HCT116 (cell line): Measurements from ENCODE around the gene NRBP1. TPM values are rescaled to one million over a fixed set of nuclear protein-coding genes. Genes with fewer than 3 reads are reported as not detected.

ENCODE experiments used
- ATAC-seq: fragments of 200-7000 bp; cut with Tn5 transposase; 2 replicates; pipeline ENCODE4 v1.9.1; 2020; ENCODE audit warnings: mild to moderate bottlenecking, moderate library complexity
- BruUV-seq: library from RNA; stranded (reverse); fragments of 400-500 nt; replicated peaks from 2 replicates; lab custom pipeline; 2021; lab: Mats Ljungman, UMichigan
- CTCF ChIA-PET: fragments of 300-600 bp; sonication (Branson Sonifier 250); formaldehyde crosslinking; loops from one replicate; lab custom pipeline; 2021; ENCODE audit warnings: antibody characterized with exemption; lab: Charles Lee
- POLR2A ChIA-PET: fragments of 300-600, 350-600 bp; sonication (Branson Sonifier 250); formaldehyde crosslinking; loops from one replicate; lab custom pipeline; 2021; ENCODE audit warnings: antibody characterized with exemption; lab: Charles Lee
- RAD21 ChIA-PET, 2 experiments: fragments of 300-600 bp; sonication (Branson Sonifier 250); formaldehyde crosslinking; loops; one replicate each; lab custom pipeline; 2023; ENCODE audit warnings: low total read pairs in 2 of 2; ENCODE audit not compliant: uncharacterized antibody in 2 of 2, unreplicated experiment in 2 of 2, low non-redundant PET in 1 of 2; lab: Charles Lee
- DNase-seq: peaks from one replicate; pipeline ENCODE4 v3.0.0-alpha.2; 2010; ENCODE audit warnings: low read depth, low spot score
- H2AFZ ChIP-seq: fragments of 200-600 bp; shearing (Covaris generic), sonication (generic); 2 replicates; pipeline ENCODE4 v1.6.1; 2017; ENCODE audit warnings: low read depth, mixed run types, mixed read lengths, antibody characterized with exemption, low read length; ENCODE audit not compliant: poor library complexity, severe bottlenecking
- H3K27ac ChIP-seq: 2 replicates; pipeline ENCODE4 v1.5.1; 2012; ENCODE audit warnings: low read depth, low read length
- H3K27me3 ChIP-seq: fragments of 200-600 bp; sonication (generic); 2 replicates; pipeline ENCODE4 v1.6.1; 2016; ENCODE audit warnings: mixed run types, low read length, mixed read lengths; ENCODE audit not compliant: insufficient read depth
- H3K36me3 ChIP-seq, 2 experiments: fragments of 200-500 bp in 1 of 2; fragments of 200-600 bp in 1 of 2; sonication (Bioruptor generic) in 1 of 2; sonication (generic) in 1 of 2; 2 replicates each; pipeline versions ENCODE4 v1.5.1 to v1.6.1; 2014 to 2016; ENCODE audit warnings: low read length in 2 of 2, inconsistent platforms in 1 of 2, mixed read lengths in 1 of 2, mixed run types in 1 of 2; ENCODE audit not compliant: insufficient read depth in 2 of 2, control insufficient read depth in 1 of 2
- H3K4me1 ChIP-seq, 2 experiments: fragments of 200-600 bp in 1 of 2; sonication (generic) in 1 of 2; 2 replicates each; pipeline versions ENCODE4 v1.5.1 to v1.6.1; 2012 to 2017; ENCODE audit warnings: low read length in 2 of 2, inconsistent platforms in 1 of 2, mild to moderate bottlenecking in 1 of 2, mixed read lengths in 1 of 2, mixed run types in 1 of 2, moderate library complexity in 1 of 2; ENCODE audit not compliant: insufficient read depth in 2 of 2, control insufficient read depth in 1 of 2
- H3K4me2 ChIP-seq: fragments of 200-600 bp; sonication (generic); 2 replicates; pipeline ENCODE4 v1.6.1; 2017; ENCODE audit warnings: mixed run types, low read length, mixed read lengths
- H3K4me3 ChIP-seq, 2 experiments: fragments of 200-600 bp in 1 of 2; sonication (generic) in 1 of 2; replicated peaks in 1 of 2; 2 replicates each; pipeline ENCODE4 v1.5.1; 2011 to 2016; ENCODE audit warnings: low read length in 2 of 2, control low read depth in 1 of 2, low read depth in 1 of 2, mild to moderate bottlenecking in 1 of 2, mixed read lengths in 1 of 2, mixed run types in 1 of 2
- H3K79me2 ChIP-seq: fragments of 200-600 bp; sonication (generic); 2 replicates; pipeline ENCODE4 v1.6.1; 2017; ENCODE audit warnings: mild to moderate bottlenecking, mixed run types, low read length, moderate library complexity, mixed read lengths; ENCODE audit not compliant: insufficient read depth
- H3K9ac ChIP-seq: fragments of 200-600 bp; sonication (generic); 2 replicates; pipeline ENCODE4 v1.6.1; 2016; ENCODE audit warnings: low read length, mixed read lengths
- H3K9me2 ChIP-seq: fragments of 200-600 bp; sonication (generic), shearing (Covaris generic); 2 replicates; pipeline ENCODE4 v1.6.1; 2017; ENCODE audit warnings: mixed run types, mild to moderate bottlenecking, moderate library complexity; ENCODE audit not compliant: insufficient read depth
- H3K9me3 ChIP-seq, 2 experiments: fragments of 200-500 bp in 1 of 2; fragments of 200-600 bp in 1 of 2; sonication (Bioruptor generic) in 1 of 2; sonication (generic) in 1 of 2; 2 replicates each; pipeline ENCODE4 v1.6.1; 2014 to 2017; ENCODE audit warnings: low read length in 2 of 2, mixed read lengths in 2 of 2, inconsistent platforms in 1 of 2, low read depth in 1 of 2, mild to moderate bottlenecking in 1 of 2, mixed run types in 1 of 2, moderate library complexity in 1 of 2; ENCODE audit not compliant: control insufficient read depth in 1 of 2, insufficient read depth in 1 of 2
- H4K20me1 ChIP-seq: fragments of 200-600 bp; sonication (generic), shearing (Covaris generic); 2 replicates; pipeline ENCODE4 v1.6.1; 2017; ENCODE audit warnings: mixed run types, mild to moderate bottlenecking, moderate library complexity; ENCODE audit not compliant: insufficient read depth
- CEBPB ChIP-seq: IDR thresholded peaks from 2 replicates; pipeline ENCODE4 v1.6.1; 2012; ENCODE audit warnings: low read depth
- EGR1 ChIP-seq: IDR thresholded peaks from 2 replicates; pipeline ENCODE4 v1.6.1; 2012; ENCODE audit warnings: low read depth
- POLR2AphosphoS5 ChIP-seq: IDR thresholded peaks from 2 replicates; pipeline ENCODE4 v1.6.1; 2011; ENCODE audit warnings: mild to moderate bottlenecking, low read depth, low read length, moderate library complexity
- SP1 ChIP-seq: IDR thresholded peaks from 2 replicates; pipeline ENCODE4 v1.6.1; 2012; ENCODE audit warnings: low read depth
- YY1 ChIP-seq: IDR thresholded peaks from 2 replicates; pipeline ENCODE4 v1.6.1; 2011; ENCODE audit warnings: low read length, low read depth, moderate library complexity, mild to moderate bottlenecking; ENCODE audit not compliant: insufficient replicate concordance; ENCODE audit errors: extremely low read depth
- ZBTB33 ChIP-seq: IDR thresholded peaks from 2 replicates; pipeline ENCODE4 v1.6.1; 2011; ENCODE audit warnings: mild to moderate bottlenecking, low read length, moderate library complexity; ENCODE audit not compliant: insufficient replicate concordance; ENCODE audit errors: extremely low read depth
- ZFX ChIP-seq: fragments of 450-650 bp; IDR thresholded peaks from 2 replicates; pipeline ENCODE4 v1.6.1; 2017
- intact Hi-C: fragments of 100-400 bp; cut with micrococcal nuclease; formaldehyde crosslinking; loops from 2 replicates; pipeline ENCODE4 v1.10.0; 2022
- total RNA-seq: library from RNA; stranded (reverse); gene quantifications from one replicate; pipeline ENCODE4 v1.2.1, GENCODE V29; 2021; ENCODE audit not compliant: unreplicated experiment

Gene NRBP1
- total RNA-seq, 1 experiment from 2014 or later = 79.1 TPM

GRCh38 chr2:27446057-27446456 lies 17.6 kb downstream of the NRBP1 start:
- POLR2A ChIA-PET = interaction anchor here (0.9 kb wide), 1 partner anchor 16 kb away, joined by 3 read pairs; no protein-coding TSS in a partner anchor
- no peaks in the 10 kb centered on the region for H3K9me2 ChIP-seq

More at GRCh38 chr2:27446057-27446456, 17.6 kb downstream of the NRBP1 start:
- no peak for DNase-seq
- intact Hi-C loops = loop anchor here (10.0 kb wide), 1 partner anchor 179 kb away; the partner anchor contains the start of genes CCDC121 and GPN1
- CTCF ChIA-PET = interaction anchor here (0.6 to 0.8 kb wide), 2 partner anchors 15 to 238 kb away, joined by 3 read pairs; no protein-coding TSS in a partner anchor
- H4K20me1 ChIP-seq = no peaks in the 10 kb centered on the region
- no TSS peak for BruUV-seq
- H3K4me2 ChIP-seq = peak overlapping the region; percentile 32; the same call in 1 of the 2 replicates
- peaks cover 9% of the 10 kb centered on the region; the same call in 1 of the 2 replicates for H3K79me2 ChIP-seq
- RAD21 ChIA-PET = no interaction called here
- no peaks in the 10 kb centered on the region for H3K9me3 ChIP-seq
- H3K36me3 ChIP-seq = peaks cover 8 to 12% of the 10 kb centered on the region in 2 experiments; a peak in 3 of 4 replicates
- no peak overlapping the region for H3K9ac ChIP-seq
- no peak for ATAC-seq
- H3K4me1 ChIP-seq = peaks cover 2 to 29% of the 10 kb centered on the region in 2 experiments; a peak in 2 of 4 replicates
- H2AFZ ChIP-seq = no peak overlapping the region
- TF ChIP-seq EGR1 = no peak
- no peak for TF ChIP-seq ZFX
- no peak for TF ChIP-seq ZBTB33
- TF ChIP-seq POLR2AphosphoS5 = no peak
- TF ChIP-seq YY1 = peak; percentile 26
- TF ChIP-seq CEBPB = peak; percentile 95
- 0 out of 2 replicates have a peak, but pooled peaks have one; percentile 17 for TF ChIP-seq SP1
- H3K4me3 ChIP-seq = no peak overlapping the region
- H3K27me3 ChIP-seq = no peaks in the 10 kb centered on the region
- no peak overlapping the region for H3K27ac ChIP-seq
